Lung (tissue), 12 donors: ENCODE results near the gene STK32B. TPM values are rescaled to one million over a fixed set of nuclear protein-coding genes. Genes with fewer than 3 reads are reported as not detected.
"Not testable (repeated sequence)": the region's sequence is repeated elsewhere in the genome, so short reads cannot be mapped to it uniquely, and the experiment has no call there.

Experiments
- ATAC-seq: fragments of 200-7000 bp; cut with Tn5 transposase; one replicate; pipeline ENCODE4 v1.9.1; 2020; ENCODE audit warnings: moderate number of reproducible peaks; ENCODE audit not compliant: insufficient read depth, low FRiP score
- DNase-seq, 3 donors: peaks; one replicate each; pipeline ENCODE4 v3.0.0-alpha.2; 2013 to 2017
- H3K27ac ChIP-seq, 2 donors: one replicate each; pipeline ENCODE4 v1.5.1; 2013; ENCODE audit warnings: mild to moderate bottlenecking in 2 of 2, moderate library complexity in 2 of 2, control low read depth in 1 of 2, inconsistent platforms in 1 of 2, low read depth in 1 of 2, low read length in 1 of 2
- H3K27me3 ChIP-seq, 3 donors: one replicate each; pipeline ENCODE4 v1.5.1; 2013; ENCODE audit warnings: low read length in 2 of 3; ENCODE audit not compliant: control insufficient read depth in 3 of 3, insufficient read depth in 3 of 3
- H3K36me3 ChIP-seq, 4 donors: one replicate each; pipeline ENCODE4 v1.5.1; 2013; ENCODE audit warnings: low read length in 4 of 4, mild to moderate bottlenecking in 1 of 4, moderate library complexity in 1 of 4; ENCODE audit not compliant: control insufficient read depth in 4 of 4, insufficient read depth in 4 of 4
- H3K4me1 ChIP-seq, 5 donors: one replicate each; pipeline ENCODE4 v1.5.1; 2013; ENCODE audit warnings: low read length in 5 of 5, mild to moderate bottlenecking in 2 of 5, moderate library complexity in 1 of 5; ENCODE audit not compliant: control insufficient read depth in 5 of 5, insufficient read depth in 5 of 5
- H3K4me3 ChIP-seq: one replicate; pipeline ENCODE4 v1.5.1; 2013; ENCODE audit warnings: mild to moderate bottlenecking, control low read depth, moderate library complexity
- H3K9ac ChIP-seq, 2 donors: one replicate each; pipeline ENCODE4 v1.5.1; 2013; ENCODE audit warnings: low read length in 2 of 2, control low read depth in 1 of 2; ENCODE audit not compliant: insufficient read depth in 1 of 2
- H3K9me3 ChIP-seq, 4 donors: one replicate each; pipeline ENCODE4 v1.5.1; 2013; ENCODE audit warnings: low read length in 3 of 4, mild to moderate bottlenecking in 1 of 4, moderate library complexity in 1 of 4; ENCODE audit not compliant: control insufficient read depth in 4 of 4, insufficient read depth in 3 of 4
- WGBS, 2 donors: extraction: QIAGEN DNeasy Blood & Tissue Kit; methylation state at CpG; one replicate each; pipeline ENCODE4 v1.1.7; 2013; 5-methylcytosine and 5-hydroxymethylcytosine counted together
- polyA plus RNA-seq, 2 donors: library from polyadenylated mRNA; stranded (reverse); fragments of 200-250 nt; gene quantifications; one replicate each; pipeline ENCODE4 v1.2.1, GENCODE V29; 2013
- total RNA-seq, 2 donors: library from RNA; depleted of rRNA in 1 of 2; stranded (reverse); fragments of >200 nt in 1 of 2; gene quantifications; one replicate each; pipeline ENCODE4 v1.2.1, GENCODE V29; 2014 to 2021
- TF ChIP-seq, protein P1 (sequence below): IDR thresholded peaks from 2 replicates; pipeline ENCODE4 v1.5.1; 2012; ENCODE audit warnings: mild to moderate bottlenecking; ENCODE audit errors: control extremely low read depth, extremely low read depth
- donor health status: control.
- donor health status: control.
- donor health status: Bipolar disorder and iron deficiency.
- donor health status: healthy.
- donor health status: DM: yes; HTN: yes; CAD: no.

Gene STK32B
- total and polyA plus RNA-seq, 4 donors = 0.29 to 2.2 (median 1.4) TPM

DNA sequence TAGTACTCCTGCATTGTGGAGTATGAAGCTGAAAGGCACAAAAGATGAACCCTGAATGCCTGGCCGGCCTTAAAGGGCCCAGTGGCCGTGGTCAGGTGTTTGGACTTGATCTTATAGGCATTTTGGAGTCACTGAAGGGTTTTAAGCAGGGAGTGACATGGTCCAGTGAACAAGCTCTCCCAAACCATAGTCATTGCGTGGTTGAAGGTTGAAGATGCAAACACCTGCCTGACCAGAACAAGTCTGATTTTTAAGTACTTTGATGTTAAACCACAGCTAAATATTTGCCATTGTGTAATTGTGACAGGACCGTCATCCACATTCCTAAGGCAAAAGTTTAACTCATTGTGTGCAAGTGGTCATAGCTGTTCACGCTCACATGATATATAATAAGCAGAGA, 3.3 kb downstream of the STK32B start:
- no peaks in the 10 kb centered on the region for H3K9me3 ChIP-seq
- DNase-seq (no peak), ATAC-seq (no peak)
- H3K9ac ChIP-seq = no peak overlapping the region
- no peak overlapping the region for H3K27ac ChIP-seq
- TF ChIP-seq, protein P1, sequence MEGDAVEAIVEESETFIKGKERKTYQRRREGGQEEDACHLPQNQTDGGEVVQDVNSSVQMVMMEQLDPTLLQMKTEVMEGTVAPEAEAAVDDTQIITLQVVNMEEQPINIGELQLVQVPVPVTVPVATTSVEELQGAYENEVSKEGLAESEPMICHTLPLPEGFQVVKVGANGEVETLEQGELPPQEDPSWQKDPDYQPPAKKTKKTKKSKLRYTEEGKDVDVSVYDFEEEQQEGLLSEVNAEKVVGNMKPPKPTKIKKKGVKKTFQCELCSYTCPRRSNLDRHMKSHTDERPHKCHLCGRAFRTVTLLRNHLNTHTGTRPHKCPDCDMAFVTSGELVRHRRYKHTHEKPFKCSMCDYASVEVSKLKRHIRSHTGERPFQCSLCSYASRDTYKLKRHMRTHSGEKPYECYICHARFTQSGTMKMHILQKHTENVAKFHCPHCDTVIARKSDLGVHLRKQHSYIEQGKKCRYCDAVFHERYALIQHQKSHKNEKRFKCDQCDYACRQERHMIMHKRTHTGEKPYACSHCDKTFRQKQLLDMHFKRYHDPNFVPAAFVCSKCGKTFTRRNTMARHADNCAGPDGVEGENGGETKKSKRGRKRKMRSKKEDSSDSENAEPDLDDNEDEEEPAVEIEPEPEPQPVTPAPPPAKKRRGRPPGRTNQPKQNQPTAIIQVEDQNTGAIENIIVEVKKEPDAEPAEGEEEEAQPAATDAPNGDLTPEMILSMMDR = no peak
- H3K4me3 ChIP-seq = no peak overlapping the region
- H3K4me1 ChIP-seq = peaks cover 0 to 16% (median 0%) of the 10 kb centered on the region in 5 donors
- no peaks in the 10 kb centered on the region for H3K36me3 ChIP-seq
- 60 to 74% methylated on average over 5 of the region's 5 CpGs for WGBS, 2 donors
- peaks cover 0 to 11% (median 0%) of the 10 kb centered on the region in 3 donors for H3K27me3 ChIP-seq

DNA sequence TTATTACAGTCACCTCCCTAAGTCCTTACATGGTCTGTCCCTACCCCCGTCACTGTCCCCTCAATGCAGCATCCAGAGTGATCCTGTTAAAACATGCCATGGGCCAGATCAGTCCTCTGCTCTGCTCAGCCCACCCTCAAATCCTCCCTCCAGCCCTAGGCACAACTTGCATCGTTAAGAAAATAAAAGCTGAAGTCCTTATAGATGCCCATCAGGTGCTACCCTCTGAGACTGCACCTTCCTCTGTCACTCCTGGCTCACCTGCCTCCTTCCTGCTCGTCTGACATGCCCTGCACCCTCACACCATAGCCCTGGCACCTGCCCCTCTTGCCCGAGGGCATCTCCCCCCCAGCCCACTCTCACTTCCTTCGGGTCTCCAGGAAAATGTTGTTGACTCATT, 4.1 kb downstream of the STK32B start:
- no peaks in the 10 kb centered on the region for H3K36me3 ChIP-seq
- peaks cover 0 to 11% (median 0%) of the 10 kb centered on the region in 3 donors for H3K27me3 ChIP-seq
- TF ChIP-seq, protein P1 = no peak
- H3K4me3 ChIP-seq = no peak overlapping the region
- no peaks in the 10 kb centered on the region for H3K9me3 ChIP-seq
- WGBS, 2 donors = 53 to 56% methylated on average over 5 of the region's 5 CpGs
- DNase-seq (no peak), ATAC-seq (no peak)
- H3K9ac ChIP-seq = no peak overlapping the region
- H3K4me1 ChIP-seq = peaks cover 0 to 16% (median 0%) of the 10 kb centered on the region in 5 donors
- no peak overlapping the region for H3K27ac ChIP-seq

DNA sequence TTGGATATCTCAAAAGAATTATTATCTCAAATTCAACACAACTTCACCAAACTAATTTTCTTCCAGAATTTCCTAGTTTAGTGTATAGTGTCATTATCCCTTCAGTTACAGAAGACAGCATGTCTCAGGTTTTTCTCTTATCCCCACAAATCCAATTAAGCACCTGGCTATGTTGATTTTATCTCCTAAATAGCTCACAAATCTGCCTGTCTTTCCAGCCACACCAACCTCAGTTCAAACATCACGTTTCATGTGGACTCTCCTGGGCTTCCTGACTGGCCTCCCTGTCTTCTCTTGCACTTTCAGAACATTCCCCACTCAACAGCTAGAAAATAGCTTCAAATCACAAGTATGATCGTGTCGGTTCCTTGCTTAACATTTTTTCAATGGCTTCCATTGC, 14.8 kb downstream of the STK32B start:
- TF ChIP-seq, protein P1 = no peak
- ATAC-seq (no peak), DNase-seq (no peak)
- peaks cover 0 to 6% (median 0%) of the 10 kb centered on the region in 4 donors for H3K9me3 ChIP-seq
- peaks cover 0 to 3% (median 0%) of the 10 kb centered on the region in 3 donors for H3K27me3 ChIP-seq
- 77 to 87% methylated on average over 3 of the region's 3 CpGs for WGBS, 2 donors
- H3K27ac ChIP-seq = no peak overlapping the region
- H3K9ac ChIP-seq = no peak overlapping the region
- H3K4me1 ChIP-seq = no peaks in the 10 kb centered on the region
- H3K36me3 ChIP-seq = no peaks in the 10 kb centered on the region
- H3K4me3 ChIP-seq = no peak overlapping the region

DNA sequence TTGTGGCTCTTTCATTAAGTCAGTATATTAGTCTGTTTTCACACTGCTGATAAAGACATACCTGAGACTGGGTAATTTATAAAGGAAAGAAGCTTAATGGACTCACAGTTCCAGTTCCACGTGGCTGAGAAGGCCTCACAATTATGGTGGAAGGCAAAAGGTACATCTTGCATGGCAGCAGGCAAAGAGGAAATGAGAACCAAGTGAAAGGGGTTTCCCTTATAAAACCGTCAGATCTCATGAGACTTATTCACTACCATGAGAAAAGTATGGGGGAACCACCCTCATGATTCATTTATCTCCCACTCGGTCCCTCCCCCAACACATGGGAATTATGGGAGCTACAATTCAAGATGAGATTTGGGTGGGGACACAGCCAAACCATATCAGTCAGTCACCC, 15.7 kb downstream of the STK32B start:
- H3K36me3 ChIP-seq, DNase-seq, H3K4me3 ChIP-seq, H3K27me3 ChIP-seq, ATAC-seq, H3K4me1 ChIP-seq, H3K27ac ChIP-seq, H3K9me3 ChIP-seq, H3K9ac ChIP-seq: not testable (repeated sequence)
- WGBS, 2 donors = 75 to 91% methylated on average over 3 of the region's 3 CpGs
